ENCODE data around the gene SAXO1. TPM values are rescaled to one million over a fixed set of nuclear protein-coding genes. Genes with fewer than 3 reads are reported as not detected.

Gene SAXO1
- total RNA-seq, 2 donors from 2014 or later = not detected

- intact Hi-C loops (cut with DNase I) = no loop called here
- H3K4me1 ChIP-seq = no peaks in the 10 kb centered on the region
- no peak for TF ChIP-seq CTCF (IDR thresholded peaks at IDR 0.05)
- DNase-seq = no peak
- no peak overlapping the region for H3K9ac ChIP-seq (ENCODE audit: low read depth in 2 of 2, low read length in 2 of 2)
- no peaks in the 10 kb centered on the region for H3K9me3 ChIP-seq
- no peak overlapping the region for H3K27ac ChIP-seq
- no peaks in the 10 kb centered on the region for H3K27me3 ChIP-seq
- H3K36me3 ChIP-seq = no peaks in the 10 kb centered on the region
- H3K4me3 ChIP-seq = no peak overlapping the region
Observed at GRCh38 chr9:18989097-18989496, 43.9 kb downstream of the SAXO1 start.

GRCh38 chr9:18988003-18988402, 45.0 kb downstream of the SAXO1 start:
- H3K27ac ChIP-seq = no peak overlapping the region
- intact Hi-C loops (cut with DNase I) = no loop called here
- H3K9ac ChIP-seq (ENCODE audit: low read depth in 2 of 2, low read length in 2 of 2) = no peak overlapping the region
- no peak for DNase-seq
- H3K27me3 ChIP-seq = no peaks in the 10 kb centered on the region
- no peaks in the 10 kb centered on the region for H3K9me3 ChIP-seq
- H3K4me3 ChIP-seq = no peak overlapping the region
- no peaks in the 10 kb centered on the region for H3K4me1 ChIP-seq
- no peaks in the 10 kb centered on the region for H3K36me3 ChIP-seq
- no peak for TF ChIP-seq CTCF (IDR thresholded peaks at IDR 0.05)

GRCh38 chr9:18985996-18986395, 47.0 kb downstream of the SAXO1 start:
- H3K4me3 ChIP-seq = no peak overlapping the region
- no peaks in the 10 kb centered on the region for H3K4me1 ChIP-seq
- no peak overlapping the region for H3K9ac ChIP-seq (ENCODE audit: low read depth in 2 of 2, low read length in 2 of 2)
- H3K27ac ChIP-seq = no peak overlapping the region
- intact Hi-C loops (cut with DNase I) = no loop called here
- no peaks in the 10 kb centered on the region for H3K36me3 ChIP-seq
- H3K9me3 ChIP-seq = no peaks in the 10 kb centered on the region
- DNase-seq = no peak
- no peaks in the 10 kb centered on the region for H3K27me3 ChIP-seq
- TF ChIP-seq CTCF (IDR thresholded peaks at IDR 0.05) = no peak

GRCh38 chr9:18985464-18985951, 47.5 kb downstream of the SAXO1 start:
- TF ChIP-seq CTCF (IDR thresholded peaks at IDR 0.05) = no peak
- no peak overlapping the region for H3K4me3 ChIP-seq
- H3K4me1 ChIP-seq = no peaks in the 10 kb centered on the region
- H3K36me3 ChIP-seq = no peaks in the 10 kb centered on the region
- H3K27ac ChIP-seq = no peak overlapping the region
- no peaks in the 10 kb centered on the region for H3K9me3 ChIP-seq
- no peak overlapping the region for H3K9ac ChIP-seq (ENCODE audit: low read depth in 2 of 2, low read length in 2 of 2)
- intact Hi-C loops (cut with DNase I) = no loop called here
- no peaks in the 10 kb centered on the region for H3K27me3 ChIP-seq
- no peak for DNase-seq

GRCh38 chr9:18982262-18982620, 50.8 kb downstream of the SAXO1 start:
- no peaks in the 10 kb centered on the region for H3K27me3 ChIP-seq
- no peak for TF ChIP-seq CTCF (IDR thresholded peaks at IDR 0.05)
- DNase-seq = no peak
- intact Hi-C loops (cut with DNase I) = no loop called here
- no peaks in the 10 kb centered on the region for H3K36me3 ChIP-seq
- H3K4me3 ChIP-seq = no peak overlapping the region
- no peak overlapping the region for H3K27ac ChIP-seq
- H3K9me3 ChIP-seq = no peaks in the 10 kb centered on the region
- H3K9ac ChIP-seq (ENCODE audit: low read depth in 2 of 2, low read length in 2 of 2) = no peak overlapping the region
- no peaks in the 10 kb centered on the region for H3K4me1 ChIP-seq
